Fibroblast of skin of left biceps (primary cell): Measurements from ENCODE around the gene JAKMIP2.
"Not testable (repeated sequence)": the region's sequence is repeated elsewhere in the genome, so short reads cannot be mapped to it uniquely, and the experiment has no call there.

Experiments
- DNase-seq, 2 experiments: peaks; one replicate each; pipeline ENCODE4 v3.0.0-alpha.2; 2013; ENCODE audit warnings: low read depth in 2 of 2

JAKMIP2 gene

DNA sequence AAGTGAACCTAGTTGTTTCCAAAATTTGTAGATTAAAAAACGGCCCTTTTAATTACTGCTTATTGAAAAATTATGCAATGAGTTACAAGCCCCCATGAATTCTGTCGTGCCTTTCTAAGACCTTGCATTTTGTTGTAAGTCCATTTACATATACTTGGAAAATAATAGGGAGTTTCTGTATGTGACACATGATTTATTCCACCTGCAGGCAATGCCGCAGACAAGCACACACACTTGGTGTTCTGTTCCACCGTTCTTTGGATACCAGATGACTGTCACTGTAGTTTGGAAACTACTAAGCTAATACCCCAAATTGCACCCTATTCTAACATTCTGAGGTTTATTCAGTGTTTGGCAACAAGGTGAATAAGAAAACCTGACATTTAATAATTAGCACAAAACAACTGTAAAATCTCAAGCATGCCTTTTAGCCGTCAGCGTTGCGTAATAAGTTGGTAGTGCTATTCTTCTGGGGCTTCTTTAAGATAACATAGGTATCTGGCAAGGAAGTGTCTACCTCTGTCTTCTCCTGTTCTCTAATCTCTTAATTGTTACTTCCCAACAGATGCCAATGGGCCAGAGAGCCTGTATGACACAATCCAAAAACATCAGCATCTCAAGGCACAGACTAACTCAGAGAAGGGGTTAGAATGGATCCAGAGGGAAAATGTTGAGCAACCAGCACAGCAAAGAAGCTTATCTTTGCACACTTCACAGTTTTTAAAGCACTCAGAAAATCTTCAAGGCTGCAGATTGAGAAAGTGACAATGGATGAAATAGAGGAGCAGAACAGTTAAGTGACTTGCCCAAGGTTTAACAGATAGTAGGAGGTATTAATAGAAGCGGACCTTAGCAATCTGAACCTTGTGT lies 224.4 kb downstream of the JAKMIP2 start:
- no peak for DNase-seq

DNA sequence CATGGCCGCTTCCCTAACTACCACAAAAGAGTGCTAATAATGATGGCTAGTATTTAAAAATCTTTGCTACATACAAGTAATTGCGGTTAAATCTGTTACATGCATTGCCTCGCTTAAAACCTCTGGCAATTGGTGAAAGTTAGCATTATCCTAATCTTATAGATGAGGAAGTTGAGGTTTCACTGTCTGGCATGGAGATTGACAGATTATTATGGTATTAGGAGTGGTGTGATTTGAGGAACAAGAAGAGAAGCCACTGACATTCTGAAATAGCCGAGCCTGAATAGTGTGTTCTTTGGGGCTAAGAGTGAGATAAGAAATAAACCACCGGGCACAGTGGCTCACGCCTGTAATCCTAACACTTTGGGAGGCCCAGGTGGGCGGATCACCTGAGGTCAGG lies 227.4 kb downstream of the JAKMIP2 start:
- DNase-seq, result no peak

DNA sequence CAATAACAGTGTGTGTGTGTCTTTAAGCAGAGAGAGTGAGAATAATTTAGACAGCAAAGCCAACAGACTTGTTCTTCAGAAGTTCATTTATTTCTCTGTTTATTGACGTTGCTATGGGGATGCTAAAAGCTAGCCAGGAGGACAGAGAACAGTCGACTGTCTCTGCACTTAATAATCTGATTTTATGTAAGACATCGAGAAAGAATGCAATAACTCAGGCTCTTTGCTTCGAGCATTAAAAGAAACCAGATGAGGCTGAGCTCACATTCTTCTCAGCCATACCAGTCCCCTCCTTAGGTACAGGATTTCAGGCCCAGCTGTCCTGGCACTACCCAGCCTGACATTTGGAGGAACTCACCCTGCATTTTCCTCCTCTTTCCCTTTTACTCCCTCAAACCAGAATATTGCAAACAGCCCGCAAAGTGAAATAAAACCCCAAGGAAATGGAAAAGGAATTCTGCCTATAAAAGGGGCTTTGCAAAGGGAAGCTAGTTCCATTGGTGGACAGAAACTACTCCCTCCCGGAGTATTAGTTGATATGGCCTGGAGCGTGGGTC lies 228.2 kb downstream of the JAKMIP2 start:
- peak; percentile 82 to 85 for DNase-seq

DNA sequence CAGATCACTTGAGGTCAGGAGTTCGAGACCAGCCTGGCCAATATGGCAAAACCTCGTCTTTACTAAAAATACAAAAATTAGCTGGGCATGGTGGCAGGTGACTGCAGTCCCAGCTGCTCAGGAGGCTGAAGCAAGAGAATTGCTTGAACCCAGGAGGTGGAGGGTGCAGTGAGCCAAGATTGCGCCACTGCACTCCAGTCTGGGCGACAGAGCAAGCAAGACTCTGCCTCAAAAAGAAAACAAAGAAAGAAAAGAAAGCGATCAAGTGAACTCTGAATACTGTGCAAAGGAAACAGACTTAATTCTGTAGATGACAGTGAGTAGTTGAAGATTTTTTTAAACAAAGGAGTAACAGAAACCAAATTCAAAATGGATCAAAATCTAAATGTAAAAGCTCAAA lies 228.7 kb downstream of the JAKMIP2 start:
- not testable (repeated sequence) for DNase-seq

DNA sequence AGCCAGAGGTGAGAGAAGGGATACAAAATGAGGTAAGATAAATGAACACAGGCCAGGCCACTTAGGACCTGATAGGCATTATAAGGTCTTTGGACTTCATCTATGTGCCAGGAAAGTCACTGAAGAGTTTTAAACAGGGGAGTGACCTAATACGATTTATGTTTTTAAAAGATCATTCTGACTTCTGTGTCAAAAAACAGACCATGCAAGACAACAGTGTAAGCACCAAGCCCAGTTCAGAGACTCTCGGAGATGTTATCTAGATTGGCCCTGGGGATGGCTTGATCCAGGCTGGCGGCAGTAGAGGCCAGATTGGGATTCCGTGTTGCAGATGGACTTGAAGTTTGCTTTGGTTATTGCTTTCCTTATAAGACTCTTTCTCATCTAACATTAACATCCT lies 229.6 kb downstream of the JAKMIP2 start:
- DNase-seq, result no peak

DNA sequence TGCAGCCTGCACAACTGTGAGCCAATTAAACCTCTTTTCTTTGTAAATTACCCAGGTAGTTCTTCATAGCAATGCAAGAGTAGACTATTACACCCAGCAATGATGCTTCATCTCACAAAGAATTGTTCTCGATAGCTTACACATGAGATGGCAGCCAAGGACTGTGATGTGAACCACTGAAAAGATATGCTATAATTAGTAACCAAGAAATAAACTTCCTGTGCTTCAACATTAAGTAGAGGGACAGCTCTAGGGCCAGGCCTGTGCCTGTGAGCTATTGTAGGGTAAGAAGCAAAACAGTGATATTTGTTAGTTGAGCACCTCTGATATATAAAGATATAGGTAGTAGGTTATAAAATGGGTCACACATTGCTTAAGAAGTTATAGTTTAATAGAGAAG lies 230.9 kb downstream of the JAKMIP2 start:
- no peak for DNase-seq

DNA sequence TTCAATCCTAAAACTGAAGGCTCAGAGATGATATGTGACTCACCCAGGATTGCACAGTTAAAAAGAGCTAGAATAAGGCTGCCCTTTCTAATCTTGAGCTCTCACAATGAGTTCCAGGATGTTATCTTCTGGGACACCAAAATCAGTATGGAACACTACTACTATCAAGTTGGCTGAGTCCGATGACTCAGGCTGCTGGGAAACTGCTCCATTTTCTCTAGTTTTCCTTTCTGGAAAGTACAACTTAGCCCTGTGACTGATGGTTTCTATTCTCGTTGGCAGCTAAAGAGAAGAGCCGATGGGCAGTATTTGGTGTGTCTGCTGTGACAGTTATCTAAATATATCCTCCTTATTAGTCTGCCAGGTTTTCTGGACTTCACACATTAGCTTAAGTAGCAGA lies 234.8 kb downstream of the JAKMIP2 start:
- DNase-seq, result no peak

DNA sequence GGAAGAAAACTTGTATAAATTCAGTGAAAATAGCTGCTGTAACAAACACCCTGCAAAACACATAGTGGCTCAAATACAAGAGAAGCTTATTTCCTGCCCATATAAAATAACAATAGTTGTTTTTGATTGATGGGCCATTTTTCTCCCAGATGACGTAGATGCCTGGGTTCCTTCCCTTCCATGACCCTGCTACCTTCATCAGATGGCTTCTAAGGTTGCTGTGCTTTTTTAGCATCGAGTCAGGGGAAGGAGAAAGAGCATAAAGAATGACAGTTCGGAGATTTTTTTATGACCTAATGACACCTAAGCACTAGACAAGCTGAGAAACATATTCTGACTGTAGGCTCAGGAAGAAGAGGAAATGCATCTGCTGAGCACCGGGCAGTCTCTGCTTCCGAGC lies 238.0 kb downstream of the JAKMIP2 start:
- no peak for DNase-seq

DNA sequence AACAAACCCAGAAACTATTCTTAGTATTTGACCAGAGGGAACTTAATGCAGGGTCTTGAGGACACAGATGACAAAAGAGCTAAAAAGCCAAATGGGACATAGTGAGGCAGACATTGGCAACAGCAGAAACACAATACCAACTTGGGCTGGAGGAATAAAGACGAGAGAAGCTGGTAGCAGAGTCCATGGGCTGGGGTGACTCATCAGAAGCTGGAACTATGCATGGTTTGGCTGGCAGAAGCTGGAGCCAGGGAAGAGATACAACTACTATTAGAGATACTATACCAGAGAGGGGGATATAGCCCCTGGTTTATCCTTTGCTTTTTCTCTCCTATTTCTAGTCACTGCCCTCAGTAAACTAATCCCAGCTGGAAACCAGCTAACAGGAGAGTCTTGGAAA lies 243.5 kb downstream of the JAKMIP2 start:
- DNase-seq, result no peak

DNA sequence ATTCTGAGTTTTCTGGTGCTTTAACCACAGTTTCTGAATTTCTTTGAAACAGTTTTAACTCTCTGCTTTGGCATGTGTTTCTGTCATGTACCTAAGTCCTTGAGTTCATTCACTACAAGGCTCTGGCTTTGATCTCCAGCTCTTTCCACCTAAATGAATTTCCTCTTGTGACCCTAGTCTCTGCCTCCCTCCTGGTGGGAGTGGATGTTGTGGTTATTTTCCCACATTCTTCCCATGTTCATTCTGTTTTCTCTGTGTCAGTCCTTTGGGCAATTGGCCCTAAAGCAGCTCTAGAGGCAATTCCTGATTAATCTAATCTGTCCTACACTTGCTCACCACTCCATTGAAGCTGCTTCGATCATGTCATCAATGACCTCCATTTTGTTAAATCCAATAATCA lies 244.3 kb downstream of the JAKMIP2 start:
- no peak for DNase-seq
